ENCODE measurements around the gene ENOSF1. TPM values are rescaled to one million over a fixed set of nuclear protein-coding genes. Genes with fewer than 3 reads are reported as not detected.

The ENOSF1 gene
- total and polyA plus RNA-seq, 12 donors: 50.8 to 196 (median 93.7) TPM

DNA sequence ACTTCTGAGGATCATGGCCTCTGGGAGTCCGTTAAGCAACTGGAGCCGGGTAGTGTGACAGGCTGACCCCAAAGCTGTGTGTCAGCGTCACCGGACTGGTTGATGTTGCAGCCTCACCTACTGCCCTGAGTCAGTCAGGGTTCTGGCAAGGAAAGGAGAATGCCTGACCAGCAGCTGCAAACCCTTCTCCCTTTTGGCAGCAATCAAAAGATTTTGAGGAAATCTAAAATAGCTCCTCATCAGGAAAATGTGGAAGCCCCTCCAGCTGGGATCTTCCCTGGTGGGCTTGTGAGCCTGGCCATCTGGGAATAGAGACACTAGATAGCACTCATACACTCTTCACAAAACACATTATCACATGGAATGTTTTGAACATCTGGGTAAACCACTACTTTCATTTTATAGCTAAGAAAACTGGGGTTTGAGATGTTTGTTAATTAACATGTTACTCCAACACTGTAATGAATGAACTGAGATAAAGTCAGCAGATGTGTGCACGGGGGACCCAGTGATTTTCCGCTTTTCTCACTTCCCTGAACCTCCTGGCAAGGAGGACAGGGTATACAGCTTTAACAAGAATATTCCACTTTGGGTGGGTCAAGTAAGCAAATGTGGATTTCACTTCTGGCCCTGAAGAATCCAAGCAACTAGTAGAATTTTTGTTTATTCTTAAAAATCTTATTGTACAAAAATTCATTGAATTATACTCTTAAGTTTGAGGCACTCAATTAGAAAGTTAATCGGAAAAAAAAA lies 91.0 kb downstream of the ENOSF1 start:
- intact Hi-C loops (cut with DNase I): loop anchor here (10.0 kb wide), 2 partner anchors 103 to 213 kb away; no protein-coding TSS in a partner anchor
- no peaks in the 10 kb centered on the region for H3K9me3 ChIP-seq (replicated peaks in 1 of 3)

More for the DNA sequence above, 91.0 kb downstream of the ENOSF1 start:
- Histone ChIP-seq H3K27ac (no peak overlapping the region), H3K4me3 (no peak overlapping the region), H3K4me1 (replicated peaks in 1 of 2) (peaks cover 0 to 3% of the 10 kb centered on the region in 2 donors), H3K36me3 (replicated peaks in 1 of 2) (no peaks in the 10 kb centered on the region), H3K27me3 (no peaks in the 10 kb centered on the region)
- WGBS, 4 donors: 39 to 52% (median 48%) methylated on average over 7 of the region's 7 CpGs
- no peak for TF ChIP-seq POLR2A (IDR thresholded peaks at IDR 0.05)
- TF ChIP-seq, protein P1, sequence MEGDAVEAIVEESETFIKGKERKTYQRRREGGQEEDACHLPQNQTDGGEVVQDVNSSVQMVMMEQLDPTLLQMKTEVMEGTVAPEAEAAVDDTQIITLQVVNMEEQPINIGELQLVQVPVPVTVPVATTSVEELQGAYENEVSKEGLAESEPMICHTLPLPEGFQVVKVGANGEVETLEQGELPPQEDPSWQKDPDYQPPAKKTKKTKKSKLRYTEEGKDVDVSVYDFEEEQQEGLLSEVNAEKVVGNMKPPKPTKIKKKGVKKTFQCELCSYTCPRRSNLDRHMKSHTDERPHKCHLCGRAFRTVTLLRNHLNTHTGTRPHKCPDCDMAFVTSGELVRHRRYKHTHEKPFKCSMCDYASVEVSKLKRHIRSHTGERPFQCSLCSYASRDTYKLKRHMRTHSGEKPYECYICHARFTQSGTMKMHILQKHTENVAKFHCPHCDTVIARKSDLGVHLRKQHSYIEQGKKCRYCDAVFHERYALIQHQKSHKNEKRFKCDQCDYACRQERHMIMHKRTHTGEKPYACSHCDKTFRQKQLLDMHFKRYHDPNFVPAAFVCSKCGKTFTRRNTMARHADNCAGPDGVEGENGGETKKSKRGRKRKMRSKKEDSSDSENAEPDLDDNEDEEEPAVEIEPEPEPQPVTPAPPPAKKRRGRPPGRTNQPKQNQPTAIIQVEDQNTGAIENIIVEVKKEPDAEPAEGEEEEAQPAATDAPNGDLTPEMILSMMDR (IDR thresholded peaks at IDR 0.05): no peak
- DNase-seq: no peak

Other genes with a start within 250 kb of the ENOSF1 start
- gene COLEC12, start 211.9 kb downstream of the ENOSF1 start, total RNA-seq: 10 to 100 TPM in 5 of 9 donors, 1 to 10 TPM in 4; 3.3 to 19.5 (median 13.9) TPM
- 1 to 10 TPM; 1.5 to 2.9 (median 2.8) TPM for gene COLEC12, start 211.9 kb downstream of the ENOSF1 start, polyA plus RNA-seq
- not detected for gene CETN1, start 132.2 kb downstream of the ENOSF1 start, total RNA-seq
- gene CETN1, start 132.2 kb downstream of the ENOSF1 start, polyA plus RNA-seq: not detected
- 10 to 100 TPM in 1 of 9 donors, 1 to 10 TPM in 2, under 1 TPM in 3, not detected in 3; 0.18 to 19.5 (median 1.2) TPM for gene CLUL1, start 115.6 kb downstream of the ENOSF1 start, total RNA-seq
- gene CLUL1, start 115.6 kb downstream of the ENOSF1 start, polyA plus RNA-seq: 1 to 10 TPM in 1 of 3 donors, under 1 TPM in 2; 0.24 to 3.8 (median 0.48) TPM
- gene TYMS, start 55.0 kb downstream of the ENOSF1 start, total RNA-seq: 10 to 100 TPM in 1 of 9 donors, 1 to 10 TPM in 7, not detected in 1; 2.9 to 19.2 (median 4.1) TPM
- 1 to 10 TPM in 2 of 3 donors, under 1 TPM in 1; 0.32 to 7.1 (median 1.1) TPM for gene TYMS, start 55.0 kb downstream of the ENOSF1 start, polyA plus RNA-seq
- gene YES1, start 99.6 kb upstream of the ENOSF1 start, total RNA-seq: 10 to 100 TPM; 35.3 to 84.1 (median 55.2) TPM
- gene YES1, start 99.6 kb upstream of the ENOSF1 start, polyA plus RNA-seq: 10 to 100 TPM; 11.5 to 33.1 (median 14.4) TPM
- gene ADCYAP1, start 192.2 kb upstream of the ENOSF1 start, total RNA-seq: under 1 TPM in 5 of 9 donors, not detected in 4; 0.06 to 0.69 (median 0.65) TPM
- gene ADCYAP1, start 192.2 kb upstream of the ENOSF1 start, polyA plus RNA-seq: under 1 TPM in 2 of 3 donors, not detected in 1; 0.20 to 0.37 TPM